ENCODE results near the gene PSMA2.

PSMA2 gene

DNA sequence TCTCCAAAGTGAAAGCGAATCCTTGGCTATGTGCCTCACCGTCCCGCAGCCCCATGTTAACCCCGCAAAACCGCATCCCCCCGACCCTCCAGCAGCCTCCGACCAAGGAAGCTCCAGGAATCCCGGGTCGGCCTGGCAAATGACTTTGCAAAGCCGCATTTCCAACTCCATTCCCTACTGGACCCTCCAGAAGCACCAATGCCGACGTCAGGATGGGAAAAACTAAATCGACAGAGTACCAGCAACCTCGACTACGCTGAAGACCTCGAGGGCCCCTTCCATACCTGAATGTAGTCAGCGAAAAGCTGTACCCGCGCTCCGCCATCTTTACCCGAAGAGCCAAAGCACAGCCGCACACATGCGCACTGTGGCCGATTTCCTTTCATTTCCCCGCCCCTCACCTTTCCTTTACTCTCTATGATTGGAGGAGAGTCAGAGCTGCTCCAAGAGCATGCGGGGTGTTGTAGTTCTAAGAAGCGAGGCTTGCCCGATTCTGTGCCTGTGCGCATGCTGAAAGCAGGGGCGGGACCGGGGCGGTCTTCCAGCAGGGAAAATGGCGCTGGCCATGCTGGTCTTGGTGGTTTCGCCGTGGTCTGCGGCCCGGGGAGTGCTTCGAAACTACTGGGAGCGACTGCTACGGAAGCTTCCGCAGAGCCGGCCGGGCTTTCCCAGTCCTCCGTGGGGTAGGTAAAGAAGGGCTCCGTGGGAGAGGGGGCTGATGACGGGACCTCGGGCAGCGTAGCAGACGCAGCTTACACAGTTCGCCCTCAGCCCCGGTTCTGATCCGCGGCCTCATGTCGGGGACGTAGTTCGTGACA is at the start of gene PSMA2, which contains the start of gene MRPL32:
Gene PSMA2 (minus strand): TSS at position 341 of the 818 bp plus-strand sequence. CDS start 16 bp downstream, at position 325.
Gene MRPL32 (plus strand): TSS at position 543 of the 818 bp plus-strand sequence. CDS start 11 bp downstream, at position 554.
- peak; percentile 96 for DNase-seq

DNA sequence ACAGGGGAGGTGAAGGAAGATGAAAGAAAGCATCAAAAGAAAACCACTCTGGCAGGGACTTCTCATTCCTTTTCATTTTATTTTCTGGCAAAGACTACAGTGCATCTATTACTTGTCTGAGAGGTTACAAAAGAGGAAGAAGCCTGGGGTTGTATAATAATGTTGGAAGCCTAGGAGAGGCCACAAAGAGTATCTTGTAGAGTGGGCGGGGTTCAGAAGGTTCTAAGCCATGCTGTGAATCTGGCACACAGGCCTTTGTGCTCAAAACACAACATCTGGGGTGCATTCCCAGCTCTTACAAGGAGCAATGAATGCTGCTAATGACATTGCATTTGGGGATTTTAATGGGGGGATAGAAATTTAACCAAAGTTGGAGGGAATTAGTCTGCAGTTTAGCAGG is 49.6 kb upstream of the PSMA2 start:
- no peak for DNase-seq

DNA sequence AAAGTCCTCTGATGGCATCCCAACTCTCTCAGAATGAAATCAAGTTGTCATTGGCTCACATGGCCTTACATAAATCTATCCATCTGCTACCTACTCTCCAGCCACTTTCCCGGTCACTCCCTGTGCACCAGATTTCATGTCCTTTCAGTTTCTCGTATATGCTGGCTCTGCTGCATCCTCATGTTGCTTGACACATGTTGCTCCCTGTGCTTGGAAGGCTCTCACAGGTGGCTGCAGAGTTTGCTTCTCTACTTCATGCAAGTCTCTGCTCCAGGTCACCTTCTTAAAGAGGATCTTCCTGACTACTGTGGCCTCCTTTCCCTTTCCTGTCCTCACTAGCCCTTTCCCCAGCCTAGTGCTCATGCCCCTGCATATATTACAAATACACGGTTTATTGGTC is 48.5 kb upstream of the PSMA2 start:
- no peak for DNase-seq

DNA sequence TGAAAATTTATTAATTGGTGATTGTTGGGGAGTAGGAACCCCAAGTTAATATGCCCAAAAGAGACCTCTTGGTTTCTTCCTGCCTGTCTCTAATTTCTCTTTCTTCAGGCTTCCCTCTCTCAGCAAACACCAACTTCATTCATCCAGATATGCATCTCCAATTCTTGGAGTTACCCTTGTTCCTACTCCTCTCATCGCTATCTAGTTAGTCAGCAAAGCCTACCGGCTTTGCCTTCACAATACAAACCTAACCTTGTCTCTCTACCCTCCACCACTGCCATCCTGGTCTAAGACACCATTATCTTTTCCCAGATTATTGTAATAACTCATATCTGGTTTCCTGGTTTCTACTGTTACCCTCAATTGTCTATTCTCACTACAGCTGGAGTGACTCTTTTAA is 48.1 kb upstream of the PSMA2 start:
- DNase-seq = no peak

DNA sequence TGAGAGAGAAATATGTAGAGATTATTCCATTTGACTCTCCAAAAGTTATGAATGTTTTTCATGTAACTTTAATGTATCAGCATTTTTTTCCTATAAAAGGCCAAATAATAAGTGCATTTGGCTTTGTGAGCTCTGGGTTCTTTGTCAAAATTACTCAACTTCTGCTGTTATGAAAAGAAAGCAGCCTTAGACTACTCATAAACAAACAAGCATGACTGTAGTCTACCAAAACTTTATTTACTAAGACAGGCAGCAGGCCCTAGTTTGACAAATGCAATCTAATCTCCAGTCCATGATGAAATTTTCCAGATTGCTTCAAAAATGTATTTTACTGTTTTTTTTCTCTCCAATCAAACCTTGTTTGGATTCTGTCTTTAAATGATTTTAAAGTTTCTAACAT is 46.5 kb upstream of the PSMA2 start:
- no peak for DNase-seq

DNA sequence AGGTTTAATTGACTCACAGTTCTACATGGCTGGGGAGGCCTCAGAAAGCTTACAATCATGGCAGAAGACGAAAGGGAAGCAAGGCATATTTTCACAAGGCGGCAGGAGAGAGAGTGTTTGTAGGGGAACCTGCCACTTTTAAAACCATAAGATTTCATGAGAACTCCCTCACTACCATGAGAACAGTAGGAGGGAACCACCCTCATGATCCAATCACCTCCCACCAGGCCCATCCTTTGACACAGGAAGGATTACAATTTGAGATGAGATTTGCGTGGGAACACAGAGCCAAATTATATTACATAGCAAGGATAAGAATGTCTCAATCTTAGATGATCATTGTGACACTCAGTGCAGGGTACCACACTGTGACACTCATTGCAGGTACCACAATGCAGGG is 44.4 kb upstream of the PSMA2 start:
- DNase-seq = no peak

DNA sequence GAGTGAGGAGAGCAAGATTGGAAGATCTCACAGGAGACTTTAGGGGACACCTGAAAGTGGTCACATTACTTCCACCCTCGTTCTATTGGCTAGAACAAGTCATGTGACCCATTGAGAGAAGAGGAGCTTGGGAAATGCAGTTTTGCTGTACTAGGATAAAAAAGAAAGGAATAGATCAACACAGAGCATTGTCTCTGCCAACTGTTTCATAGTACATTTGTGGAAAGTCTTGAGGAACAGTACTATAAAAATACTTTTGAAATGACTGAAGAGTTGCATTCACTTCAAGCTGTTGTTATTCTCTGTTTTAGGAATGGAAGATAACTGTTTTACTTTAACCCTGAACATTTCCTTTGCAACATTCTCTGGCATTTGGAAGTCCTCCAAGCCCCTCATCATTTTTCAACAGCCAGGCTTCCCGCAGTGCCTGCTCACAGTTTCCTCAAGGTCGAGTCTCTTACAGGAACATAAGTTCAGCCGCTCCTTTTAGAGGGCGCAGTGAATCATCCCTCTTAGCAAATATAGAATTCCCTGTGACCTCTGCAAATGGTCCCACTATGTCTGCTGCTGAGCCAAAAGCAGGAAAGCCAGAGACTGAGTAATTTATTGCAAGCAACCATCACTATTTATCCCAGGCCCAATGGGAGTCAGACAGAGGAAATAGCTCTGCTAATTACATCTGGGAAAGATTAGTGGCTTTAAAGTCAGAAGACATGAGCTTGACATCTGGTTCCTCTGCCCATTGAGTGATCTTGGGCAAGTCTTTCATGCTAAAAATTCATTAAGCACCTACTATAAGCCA is 40.9 kb upstream of the PSMA2 start:
- DNase-seq = no peak

DNA sequence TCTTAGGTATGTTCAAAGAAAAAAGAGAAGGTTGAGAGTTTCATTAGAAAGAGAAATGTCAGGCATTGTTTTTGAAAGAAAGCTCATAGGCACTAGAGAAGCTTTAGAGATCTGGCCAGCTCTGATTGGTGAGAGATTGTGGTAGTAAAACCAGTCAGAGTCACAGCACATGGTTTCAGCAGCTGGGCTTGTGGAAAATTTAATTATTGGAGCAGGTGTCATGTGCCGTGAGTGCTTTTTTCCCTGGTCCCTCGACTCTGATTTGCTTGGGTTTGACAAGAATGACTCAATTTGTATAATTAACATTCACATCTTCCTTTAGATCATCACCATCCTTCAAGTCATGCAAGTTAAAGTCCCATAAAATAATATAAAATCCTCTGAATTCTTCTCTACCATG is 35.4 kb upstream of the PSMA2 start:
- no peak for DNase-seq

DNA sequence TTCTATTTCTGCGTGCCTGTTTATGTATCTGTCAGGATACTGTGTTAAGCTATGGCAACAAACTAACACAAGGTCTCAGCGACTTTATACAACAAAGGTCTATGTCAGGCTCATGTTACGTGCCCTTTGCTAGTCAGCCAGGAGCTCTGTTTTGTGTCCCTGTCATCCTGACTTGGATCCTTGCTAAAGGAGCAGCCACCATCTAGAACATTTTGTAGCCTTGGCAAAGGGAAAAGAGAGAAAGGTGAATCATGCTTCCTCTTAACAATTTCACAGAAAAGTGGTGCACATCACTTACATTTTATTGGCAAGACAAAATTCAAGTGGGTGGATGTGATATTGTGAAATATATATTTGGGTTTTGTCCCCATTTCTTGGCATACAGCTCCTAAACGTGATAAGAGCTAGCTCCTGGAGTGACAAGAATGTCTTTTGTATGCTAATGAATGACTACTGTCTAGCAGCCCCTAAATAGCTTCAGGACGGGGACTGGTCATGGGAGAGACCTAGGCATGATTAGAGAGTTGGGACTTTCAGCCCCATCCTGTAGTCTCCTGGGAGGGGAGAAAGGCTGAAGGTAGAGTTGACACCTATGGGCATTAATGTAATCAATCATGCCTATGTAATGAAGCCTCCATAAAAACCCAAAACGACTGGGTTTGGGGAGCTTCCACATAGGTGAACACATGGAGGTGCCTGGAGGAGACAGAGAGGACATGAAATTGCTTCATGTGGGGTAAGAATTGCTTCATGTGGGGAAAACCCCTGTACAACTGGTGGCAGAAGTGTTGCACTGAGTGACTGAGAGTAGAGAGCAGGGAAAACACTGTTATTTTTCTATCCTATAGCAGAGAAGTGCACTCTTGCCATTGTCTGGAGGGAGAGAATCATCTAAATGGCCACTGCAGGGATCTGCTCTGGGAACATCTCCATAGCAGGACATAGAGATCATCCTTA is 33.2 kb upstream of the PSMA2 start:
- DNase-seq = no peak

DNA sequence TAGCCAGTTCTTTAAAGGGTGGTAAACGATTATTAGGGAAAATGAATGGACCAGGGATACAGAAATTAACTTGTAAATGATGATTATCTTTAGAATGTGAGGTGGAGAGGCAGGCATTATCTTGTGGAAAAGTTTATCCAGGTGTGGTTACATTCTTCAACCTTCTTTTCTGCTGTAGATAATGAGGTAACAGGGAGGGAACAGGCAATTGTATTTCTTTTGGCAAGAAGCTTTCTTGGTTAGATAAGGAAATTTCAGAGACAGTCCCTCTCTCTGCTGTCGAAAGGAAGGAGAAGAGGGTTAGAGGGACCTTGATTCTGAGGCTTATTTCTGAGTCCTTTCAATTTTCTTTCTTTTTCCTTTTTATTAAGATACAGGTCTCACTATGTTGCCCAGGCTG is 32.3 kb upstream of the PSMA2 start:
- DNase-seq = no peak

DNA sequence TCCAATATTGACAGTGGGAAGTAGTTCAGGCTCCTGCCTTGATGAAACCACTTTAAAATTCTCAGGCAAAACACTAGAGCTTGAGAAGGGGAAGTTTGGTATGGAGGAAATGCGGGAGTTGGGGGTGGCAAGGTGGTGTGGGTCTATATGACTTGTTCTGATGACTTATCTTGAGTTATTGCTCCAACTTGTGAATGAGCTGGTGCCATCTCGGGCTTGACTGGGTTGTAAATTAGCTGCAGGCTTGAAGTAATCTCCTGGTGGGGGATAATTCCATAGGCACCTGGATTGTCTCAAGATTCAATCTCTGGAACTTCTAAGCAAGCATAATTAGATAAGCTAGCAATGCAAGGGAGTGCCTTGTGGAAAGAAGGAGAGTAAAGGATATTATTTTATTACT is 29.2 kb upstream of the PSMA2 start:
- DNase-seq = no peak

DNA sequence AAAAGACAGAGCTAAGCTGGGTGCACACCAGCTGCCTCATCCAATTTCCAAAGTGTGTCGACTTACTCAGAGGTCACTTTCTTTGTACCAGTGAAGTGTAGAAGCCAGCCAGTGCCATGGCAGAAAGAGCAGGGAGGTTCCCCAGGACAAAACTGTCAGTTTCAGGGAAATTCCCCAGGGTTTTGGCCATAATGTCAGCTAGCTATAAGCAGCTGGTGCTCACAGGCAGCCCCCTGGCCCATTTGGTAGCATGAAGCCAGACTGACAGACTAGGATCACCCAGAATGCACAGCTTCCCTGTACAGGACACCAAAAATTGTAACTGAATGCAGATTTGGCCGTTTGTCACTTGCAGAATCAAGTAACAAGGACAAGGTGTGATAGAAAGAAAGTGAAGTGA is 28.8 kb upstream of the PSMA2 start:
- no peak for DNase-seq

DNA sequence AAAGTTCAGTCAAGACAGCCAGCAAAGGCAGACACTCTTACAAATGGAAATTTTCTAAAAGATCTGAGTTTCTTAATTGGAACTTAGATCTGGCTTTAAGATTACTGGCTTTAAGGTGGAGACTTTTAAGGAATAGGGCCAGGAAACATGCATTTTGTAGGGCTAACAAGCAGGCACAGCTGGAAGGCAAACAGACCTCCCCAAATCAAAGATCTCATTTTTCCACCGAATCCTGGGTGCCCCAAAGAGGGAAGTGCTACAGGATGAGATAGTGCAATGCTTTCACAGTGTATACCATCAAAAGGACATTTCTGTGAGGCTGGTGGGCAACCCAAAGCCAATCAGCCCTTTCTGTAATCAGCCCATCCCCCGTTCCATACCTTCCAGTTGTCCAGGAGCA is 27.6 kb upstream of the PSMA2 start:
- DNase-seq = no peak

DNA sequence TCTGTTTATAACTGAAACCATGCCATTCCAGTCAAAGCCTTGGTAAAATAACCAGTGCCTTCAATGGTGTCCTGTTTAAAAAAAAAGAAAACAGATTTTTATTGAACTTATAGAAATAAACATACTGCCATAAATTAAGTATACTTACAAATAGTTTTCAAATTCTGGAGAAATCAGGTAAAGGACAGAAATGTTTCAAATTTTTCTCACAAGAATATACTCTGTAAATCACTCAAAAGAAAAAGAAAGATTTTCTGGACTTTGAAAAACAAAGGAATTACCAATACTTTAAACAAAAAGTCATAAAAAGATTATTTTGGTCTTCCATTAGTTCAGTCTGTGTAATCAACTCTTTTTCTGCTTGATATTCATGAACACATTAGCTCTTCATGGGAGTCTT is 24.1 kb upstream of the PSMA2 start:
- no peak for DNase-seq

DNA sequence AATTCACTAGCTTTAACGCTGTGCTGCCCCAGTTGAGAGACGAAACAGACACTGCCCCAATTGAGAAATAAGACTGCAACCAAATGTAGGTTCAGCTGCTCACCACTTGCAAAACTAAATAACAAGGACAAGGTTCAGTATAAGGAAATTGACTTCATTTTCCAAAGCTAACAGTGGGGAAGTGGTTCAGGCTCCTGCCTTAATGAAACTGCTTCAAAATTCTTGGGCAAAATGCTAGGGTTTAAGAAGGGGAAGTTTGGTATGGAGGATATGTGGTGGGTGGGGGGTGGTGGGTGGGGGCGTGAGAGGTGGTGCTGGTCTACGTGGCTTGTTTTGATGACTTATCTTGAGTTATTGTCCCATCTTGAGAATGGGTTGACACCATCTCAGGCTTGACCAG is 22.0 kb upstream of the PSMA2 start:
- DNase-seq = no peak

DNA sequence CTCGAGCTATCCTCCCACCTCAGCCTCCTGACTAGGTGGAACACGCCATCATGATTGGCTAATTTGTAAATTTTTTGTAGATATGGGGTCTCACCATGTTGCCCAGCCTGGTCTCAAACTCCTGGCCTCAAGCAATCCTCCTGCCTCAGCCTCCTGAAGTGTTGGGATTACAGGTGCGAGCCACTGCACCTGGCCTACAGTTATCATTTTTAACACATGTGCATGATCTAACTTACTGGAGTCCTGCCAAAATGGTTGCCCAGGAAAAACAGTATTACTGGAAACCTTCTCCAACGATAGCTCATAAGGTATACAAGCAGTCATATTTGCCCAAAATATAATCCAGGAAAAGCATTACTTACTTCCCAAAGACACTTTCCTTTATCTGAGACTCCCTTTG is 20.4 kb upstream of the PSMA2 start:
- DNase-seq = no peak

DNA sequence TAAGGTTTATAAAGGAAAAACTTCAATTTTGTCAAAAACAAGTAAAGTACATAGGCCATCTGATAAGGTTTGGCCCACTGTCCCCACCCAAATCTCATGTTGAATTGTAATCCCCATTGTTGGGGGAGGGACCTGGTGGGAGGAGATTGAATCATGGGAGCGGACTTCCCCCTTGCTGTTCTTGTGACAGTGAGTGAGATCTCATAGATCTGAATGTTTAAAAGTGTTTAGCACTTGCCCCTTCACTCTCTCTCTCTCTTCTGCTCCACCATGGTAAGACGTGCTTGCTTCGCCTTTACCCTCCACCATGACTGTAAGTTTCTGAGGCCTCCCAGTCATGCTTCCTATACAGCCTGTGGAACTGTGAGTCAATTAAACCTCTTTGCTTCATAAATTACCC is 18.4 kb upstream of the PSMA2 start:
- no peak for DNase-seq

DNA sequence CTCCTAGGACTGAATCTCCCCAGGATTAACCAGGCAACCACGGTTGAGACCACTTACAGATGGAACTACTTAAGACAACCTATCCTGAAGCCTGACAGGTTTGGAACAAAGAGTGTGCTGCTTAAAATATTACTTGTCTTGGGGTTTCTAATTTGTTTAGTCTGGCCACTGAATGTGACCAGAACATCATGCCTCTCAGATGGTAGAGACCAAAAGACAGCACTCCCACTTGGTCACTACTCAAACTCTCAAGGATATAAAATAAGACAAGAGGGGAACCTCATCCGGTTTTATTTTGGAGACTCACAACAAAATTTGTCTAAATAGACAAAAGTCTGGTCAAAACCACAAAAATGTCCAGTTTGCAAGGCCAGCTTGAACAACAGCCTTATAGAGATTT is 15.5 kb upstream of the PSMA2 start:
- DNase-seq = no peak

DNA sequence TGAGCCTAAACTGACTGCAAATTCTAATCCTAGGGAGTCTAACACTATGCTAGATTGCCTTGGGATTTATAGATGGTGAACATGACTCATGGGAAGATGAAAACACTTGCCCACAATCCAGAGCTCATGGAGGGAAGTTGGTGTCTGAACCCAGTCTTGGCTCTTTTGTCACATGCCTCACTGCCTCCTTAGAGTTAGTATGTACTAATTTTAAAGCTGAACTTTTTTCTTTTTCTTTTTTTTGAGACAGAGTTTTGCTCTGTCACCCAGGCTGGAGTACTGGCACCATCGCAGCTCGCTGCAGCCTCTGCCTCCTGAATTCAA is 14.6 kb upstream of the PSMA2 start:
- no peak for DNase-seq

DNA sequence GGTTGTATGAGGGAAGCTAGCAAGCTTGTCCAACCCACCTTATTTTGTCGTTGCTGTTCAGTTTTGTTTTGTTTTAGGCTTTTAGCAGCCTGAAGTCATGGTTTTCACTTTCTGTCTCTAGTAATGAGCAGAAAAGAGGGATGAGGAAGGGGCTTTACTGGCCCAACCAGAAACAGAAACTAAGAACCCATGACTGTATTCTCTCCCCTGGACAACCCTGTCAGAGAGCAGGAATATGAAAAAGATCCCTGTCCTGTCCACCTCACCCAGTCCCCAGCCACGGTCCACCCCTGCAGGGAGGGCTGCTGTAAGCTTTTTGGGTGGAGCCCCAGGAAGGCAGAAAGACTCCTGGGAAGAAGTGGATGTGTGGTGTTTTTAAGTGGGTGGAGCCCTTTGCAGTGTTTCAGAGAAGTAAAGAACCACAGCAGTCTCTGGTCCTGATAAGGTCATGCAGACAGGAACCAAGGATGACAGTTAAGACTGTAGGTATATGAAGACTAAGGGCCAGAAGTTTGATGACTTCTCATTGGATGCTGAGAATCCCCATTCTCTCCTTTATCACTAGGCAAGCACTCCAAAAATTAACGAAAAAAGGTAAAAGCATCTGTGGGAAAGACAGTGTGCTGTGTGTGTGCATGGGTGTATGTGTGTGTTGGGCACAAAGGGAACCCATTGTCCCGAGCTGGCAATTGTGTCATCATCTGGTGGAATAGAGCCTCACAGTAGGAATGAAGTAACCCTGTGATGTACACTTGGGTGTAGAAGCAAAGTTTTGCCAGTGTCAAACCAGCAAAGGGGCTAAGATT is 14.1 kb upstream of the PSMA2 start:
- DNase-seq = no peak

DNA sequence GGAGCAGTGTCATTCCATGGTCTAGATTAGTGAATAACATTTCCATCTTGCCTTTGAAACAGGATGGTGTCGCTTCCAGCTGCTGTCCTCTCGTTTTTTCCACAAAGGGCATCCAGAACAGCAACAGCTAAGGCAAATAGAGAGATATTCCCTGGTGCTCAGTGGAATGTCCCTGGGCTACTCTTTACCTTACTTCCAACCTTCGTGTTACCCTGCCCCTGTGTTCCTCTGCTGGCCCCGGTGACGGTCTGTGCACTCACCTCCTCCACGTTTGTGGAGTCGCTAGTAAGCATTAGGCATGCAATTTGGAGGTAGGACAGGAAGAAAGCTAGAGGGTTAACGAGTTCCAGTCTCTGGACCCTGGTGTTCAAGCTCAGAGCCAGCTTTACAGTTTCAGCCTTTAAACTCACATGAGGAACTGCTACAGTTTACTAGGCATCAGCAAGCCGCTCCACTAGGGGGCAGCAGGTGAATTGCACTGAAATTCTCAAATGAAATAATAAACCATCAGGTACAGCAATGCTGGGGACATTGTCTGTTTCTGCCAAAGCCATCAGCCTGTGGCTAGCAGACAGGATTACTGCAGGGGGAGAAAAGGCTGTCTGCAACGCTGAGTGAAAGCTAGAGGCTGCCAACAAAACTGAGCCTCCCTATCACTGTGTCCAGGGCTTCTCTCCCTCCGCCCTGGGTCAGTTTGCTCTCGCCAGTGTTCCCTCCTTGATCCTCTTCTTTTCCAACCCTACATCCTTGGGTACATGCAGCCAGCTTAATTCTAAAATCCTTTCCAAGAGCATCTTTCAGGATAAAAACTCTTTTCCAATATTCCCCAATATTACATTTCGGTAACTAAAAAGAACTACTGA is 9.2 kb upstream of the PSMA2 start:
- peak; percentile 61 for DNase-seq
